ENCODE results near the gene LYZL2. TPM values are rescaled to one million over a fixed set of nuclear protein-coding genes. Genes with fewer than 3 reads are reported as not detected.
"Not testable (repeated sequence)": the region's sequence is repeated elsewhere in the genome, so short reads cannot be mapped to it uniquely, and the experiment has no call there.

The LYZL2 gene
- polyA plus RNA-seq, 1 donor from 2014 or later: not detected

DNA sequence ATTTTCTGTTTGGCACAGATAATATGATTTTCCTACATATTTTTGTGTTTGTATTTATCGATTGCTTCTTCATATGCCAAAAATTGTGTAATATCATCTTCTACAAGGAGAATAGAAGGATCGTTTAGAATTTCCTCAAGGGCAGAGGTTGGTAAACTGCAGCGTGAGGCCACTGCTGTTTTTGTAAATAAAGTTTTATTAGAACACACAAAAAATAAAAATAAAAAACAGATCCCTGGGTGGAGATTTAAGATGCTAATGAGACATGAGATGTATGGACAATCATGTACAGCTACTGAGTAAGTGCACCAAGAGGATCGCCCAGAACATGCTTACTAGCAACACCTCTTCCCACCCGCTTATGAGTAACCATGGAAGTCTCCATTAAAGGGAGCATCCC, 9.6 kb downstream of the LYZL2 start:
- H3K27me3 ChIP-seq (ENCODE audit: insufficient read depth, low read depth, low read length): no peaks in the 10 kb centered on the region
- no peaks in the 10 kb centered on the region for H3K9me2 ChIP-seq (ENCODE audit: insufficient read depth, low read length)
- no peaks in the 10 kb centered on the region for H3F3A ChIP-seq (ENCODE audit: insufficient read depth, low read length, poor library complexity, severe bottlenecking)
- no peak overlapping the region for H2AFZ ChIP-seq (ENCODE audit: low read depth, low read length)
- no peak for TF ChIP-seq SMC3 (conservative IDR thresholded peaks at IDR 0.05; ENCODE audit: poor library complexity)
- no peak for TF ChIP-seq EP300 (conservative IDR thresholded peaks at IDR 0.05; ENCODE audit: poor library complexity, severe bottlenecking)
- TF ChIP-seq, protein P1, sequence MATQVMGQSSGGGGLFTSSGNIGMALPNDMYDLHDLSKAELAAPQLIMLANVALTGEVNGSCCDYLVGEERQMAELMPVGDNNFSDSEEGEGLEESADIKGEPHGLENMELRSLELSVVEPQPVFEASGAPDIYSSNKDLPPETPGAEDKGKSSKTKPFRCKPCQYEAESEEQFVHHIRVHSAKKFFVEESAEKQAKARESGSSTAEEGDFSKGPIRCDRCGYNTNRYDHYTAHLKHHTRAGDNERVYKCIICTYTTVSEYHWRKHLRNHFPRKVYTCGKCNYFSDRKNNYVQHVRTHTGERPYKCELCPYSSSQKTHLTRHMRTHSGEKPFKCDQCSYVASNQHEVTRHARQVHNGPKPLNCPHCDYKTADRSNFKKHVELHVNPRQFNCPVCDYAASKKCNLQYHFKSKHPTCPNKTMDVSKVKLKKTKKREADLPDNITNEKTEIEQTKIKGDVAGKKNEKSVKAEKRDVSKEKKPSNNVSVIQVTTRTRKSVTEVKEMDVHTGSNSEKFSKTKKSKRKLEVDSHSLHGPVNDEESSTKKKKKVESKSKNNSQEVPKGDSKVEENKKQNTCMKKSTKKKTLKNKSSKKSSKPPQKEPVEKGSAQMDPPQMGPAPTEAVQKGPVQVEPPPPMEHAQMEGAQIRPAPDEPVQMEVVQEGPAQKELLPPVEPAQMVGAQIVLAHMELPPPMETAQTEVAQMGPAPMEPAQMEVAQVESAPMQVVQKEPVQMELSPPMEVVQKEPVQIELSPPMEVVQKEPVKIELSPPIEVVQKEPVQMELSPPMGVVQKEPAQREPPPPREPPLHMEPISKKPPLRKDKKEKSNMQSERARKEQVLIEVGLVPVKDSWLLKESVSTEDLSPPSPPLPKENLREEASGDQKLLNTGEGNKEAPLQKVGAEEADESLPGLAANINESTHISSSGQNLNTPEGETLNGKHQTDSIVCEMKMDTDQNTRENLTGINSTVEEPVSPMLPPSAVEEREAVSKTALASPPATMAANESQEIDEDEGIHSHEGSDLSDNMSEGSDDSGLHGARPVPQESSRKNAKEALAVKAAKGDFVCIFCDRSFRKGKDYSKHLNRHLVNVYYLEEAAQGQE (IDR thresholded peaks at IDR 0.05; ENCODE audit: borderline replicate concordance): no peak
- no peak for TF ChIP-seq POLR2AphosphoS5 (IDR thresholded peaks at IDR 0.05)
- no peak overlapping the region for H3K4me3 ChIP-seq (ENCODE audit: low read length)
- no peaks in the 10 kb centered on the region for H3K79me2 ChIP-seq (replicated peaks; ENCODE audit: insufficient read depth, low read length)
- no peaks in the 10 kb centered on the region for H4K20me1 ChIP-seq (ENCODE audit: insufficient read depth)
- no peak overlapping the region for H3K9ac ChIP-seq (ENCODE audit: low read length)
- no peaks in the 10 kb centered on the region for H3K36me3 ChIP-seq (ENCODE audit: insufficient read depth, low read length)
- H3K27ac ChIP-seq (ENCODE audit: low read length): no peak overlapping the region
- no peak overlapping the region for H3K4me2 ChIP-seq (ENCODE audit: low read length)
- H3K9me3 ChIP-seq (ENCODE audit: low read length): no peaks in the 10 kb centered on the region

DNA sequence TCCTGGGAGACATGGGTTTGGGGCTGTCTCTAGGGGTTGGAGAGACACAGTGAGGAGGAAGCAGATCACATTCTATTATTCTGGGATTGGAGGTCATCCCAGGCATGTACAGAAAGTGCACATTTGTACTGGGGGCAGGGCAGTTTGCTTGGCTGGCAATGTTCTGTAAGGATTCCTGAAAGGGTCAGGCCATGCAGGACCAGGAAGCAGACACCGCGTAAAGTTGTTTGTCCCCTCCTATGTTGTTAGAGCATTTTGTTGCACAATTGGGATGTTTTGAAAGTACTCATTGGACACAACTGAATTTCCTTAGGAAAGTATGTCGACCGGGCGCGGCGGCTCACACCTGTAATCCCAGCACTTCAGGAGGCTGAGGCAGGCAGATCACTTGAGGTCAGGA, 12.5 kb downstream of the LYZL2 start:
- Histone ChIP-seq H3F3A (ENCODE audit: insufficient read depth, low read length, poor library complexity, severe bottlenecking) (no peaks in the 10 kb centered on the region), H3K9me3 (ENCODE audit: low read length) (no peaks in the 10 kb centered on the region), H3K79me2 (replicated peaks; ENCODE audit: insufficient read depth, low read length) (no peaks in the 10 kb centered on the region), H3K4me2 (ENCODE audit: low read length) (no peak overlapping the region), H3K27me3 (ENCODE audit: insufficient read depth, low read depth, low read length) (no peaks in the 10 kb centered on the region), H4K20me1 (ENCODE audit: insufficient read depth) (no peaks in the 10 kb centered on the region), H3K4me3 (ENCODE audit: low read length) (no peak overlapping the region), H3K27ac (ENCODE audit: low read length) (no peak overlapping the region), H3K9me2 (ENCODE audit: insufficient read depth, low read length) (no peaks in the 10 kb centered on the region), H3K36me3 (ENCODE audit: insufficient read depth, low read length) (no peaks in the 10 kb centered on the region), H3K9ac (ENCODE audit: low read length) (no peak overlapping the region), H2AFZ (ENCODE audit: low read depth, low read length) (no peak overlapping the region)
- TF ChIP-seq EZH2 (IDR thresholded peaks at IDR 0.05; ENCODE audit: borderline replicate concordance, insufficient read depth, low read length, poor library complexity, severe bottlenecking) (no peak), RAD21 (conservative IDR thresholded peaks at IDR 0.05) (no peak), CTCF (IDR thresholded peaks at IDR 0.05; ENCODE audit: poor library complexity, severe bottlenecking) (no peak), MXI1 (conservative IDR thresholded peaks at IDR 0.05; ENCODE audit: poor library complexity, severe bottlenecking) (no peak), EP300 (conservative IDR thresholded peaks at IDR 0.05; ENCODE audit: poor library complexity, severe bottlenecking) (no peak), SMC3 (conservative IDR thresholded peaks at IDR 0.05; ENCODE audit: poor library complexity) (no peak), POLR2AphosphoS5 (IDR thresholded peaks at IDR 0.05) (no peak), TAF1 (IDR thresholded peaks at IDR 0.05; ENCODE audit: low read depth) (no peak)
- TF ChIP-seq, protein P1 (IDR thresholded peaks at IDR 0.05; ENCODE audit: borderline replicate concordance): no peak

GRCh38 chr10:30611041-30611440, 18.5 kb downstream of the LYZL2 start:
- not testable (repeated sequence) for H3K27me3 ChIP-seq (ENCODE audit: insufficient read depth, low read depth, low read length); H3K4me2 ChIP-seq (ENCODE audit: low read length); H3K4me3 ChIP-seq (ENCODE audit: low read length); H3K79me2 ChIP-seq (replicated peaks; ENCODE audit: insufficient read depth, low read length); H3K9me2 ChIP-seq (ENCODE audit: insufficient read depth, low read length); H2AFZ ChIP-seq (ENCODE audit: low read depth, low read length); H3K36me3 ChIP-seq (ENCODE audit: insufficient read depth, low read length); H3K27ac ChIP-seq (ENCODE audit: low read length); H4K20me1 ChIP-seq (ENCODE audit: insufficient read depth); H3K9me3 ChIP-seq (ENCODE audit: low read length); H3K9ac ChIP-seq (ENCODE audit: low read length); H3F3A ChIP-seq (ENCODE audit: insufficient read depth, low read length, poor library complexity, severe bottlenecking)

Measured in neural cell (in vitro differentiated cells).